ENCODE results near the gene MYOC.
"Not testable (repeated sequence)": the region's sequence is repeated elsewhere in the genome, so short reads cannot be mapped to it uniquely, and the experiment has no call there.

- not testable (repeated sequence) for TF ChIP-seq CTCF (IDR thresholded peaks at IDR 0.05; ENCODE audit: low read depth, low read length); EZH2phosphoT487 (IDR thresholded peaks at IDR 0.05; ENCODE audit: low read depth)
Observed at GRCh38 chr1:171603042-171603441, 49.4 kb downstream of the MYOC start.
